ENCODE measurements around the gene KDELR1. TPM values are rescaled to one million over a fixed set of nuclear protein-coding genes. Genes with fewer than 3 reads are reported as not detected.

Gene KDELR1
- total and polyA plus RNA-seq, 2 of the 13 experiments (the other 11 are each of a cell fraction or from before 2014, with no cell fraction given): 134 to 185 TPM

- TF ChIP-seq PBX3 (CRISPR knock-in tag; IDR thresholded peaks at IDR 0.05; ENCODE audit: borderline replicate concordance) (no peak), ATF6 (CRISPR knock-in tag; conservative IDR thresholded peaks at IDR 0.05) (no peak), ZNF569 (CRISPR knock-in tag; IDR thresholded peaks at IDR 0.05; ENCODE audit: borderline replicate concordance) (no peak), CBFB (CRISPR knock-in tag; IDR thresholded peaks at IDR 0.05) (no peak), ZNF281 (CRISPR knock-in tag; IDR thresholded peaks at IDR 0.05; ENCODE audit: borderline replicate concordance) (0 out of 2 replicates have a peak, but pooled peaks have one; percentile 12), TARDBP (CRISPR knock-in tag; IDR thresholded peaks at IDR 0.05) (no peak), ZNF639 (CRISPR knock-in tag; conservative IDR thresholded peaks at IDR 0.05) (no peak), ATF2 (CRISPR knock-in tag; IDR thresholded peaks at IDR 0.05) (no peak), ZNF441 (CRISPR knock-in tag; IDR thresholded peaks at IDR 0.05; ENCODE audit: borderline replicate concordance) (no peak), GABPB1 (CRISPR knock-in tag; IDR thresholded peaks at IDR 0.05) (peak; percentile 71), TBX2 (CRISPR knock-in tag; IDR thresholded peaks at IDR 0.05; ENCODE audit: borderline replicate concordance) (no peak), NAIF1 (CRISPR knock-in tag; IDR thresholded peaks at IDR 0.05; ENCODE audit: borderline replicate concordance) (no peak), ZNF253 (CRISPR knock-in tag; IDR thresholded peaks at IDR 0.05; ENCODE audit: borderline replicate concordance) (no peak), JUN (CRISPR knock-in tag; IDR thresholded peaks at IDR 0.05) (no peak), SP5 (CRISPR knock-in tag; IDR thresholded peaks at IDR 0.05; ENCODE audit: borderline replicate concordance, low read depth) (peak; percentile 34; the same call in 1 of the 2 replicates), IRX3 (CRISPR knock-in tag; IDR thresholded peaks at IDR 0.05; ENCODE audit: borderline replicate concordance, low read depth) (no peak), ZBTB33 (CRISPR knock-in tag; IDR thresholded peaks at IDR 0.05) (0 out of 2 replicates have a peak, but pooled peaks have one; percentile 5)
Measured at GRCh38 chr19:48419158-48419920, 28.0 kb upstream of the KDELR1 start (continued).

All from HepG2 (cell line).